H1 (cell line): ENCODE data around the gene GLIS2. TPM values are rescaled to one million over a fixed set of nuclear protein-coding genes. Genes with fewer than 3 reads are reported as not detected.

Experiments
- CBX8 ChIP-seq: fragments of 300-800, 300-1000 bp; sonication (generic); IDR thresholded peaks from 2 replicates; pipeline ENCODE4 v1.7.1; 2016; ENCODE audit warnings: low read depth, low read length, borderline replicate concordance
- CEBPB ChIP-seq: IDR thresholded peaks from 2 replicates; pipeline ENCODE4 v1.6.1; 2012; ENCODE audit warnings: low read depth, low read length
- HDAC2 ChIP-seq, 2 experiments: fragments of 300-600 bp in 1 of 2; sonication (generic) in 1 of 2; IDR thresholded peaks; 2 replicates each; pipeline ENCODE4 v1.6.1; 2011 to 2012; ENCODE audit warnings: low read depth in 2 of 2, low read length in 2 of 2, mild to moderate bottlenecking in 2 of 2, moderate library complexity in 2 of 2, borderline replicate concordance in 1 of 2, inconsistent platforms in 1 of 2
- JUN ChIP-seq: IDR thresholded peaks from 2 replicates; pipeline ENCODE4 v1.6.1; 2011; ENCODE audit warnings: low read depth, mild to moderate bottlenecking, improper control_type of control experiment, low read length
- polyA plus RNA-seq, 7 experiments: library from polyadenylated mRNA; depleted of rRNA in 3 of 7; stranded (reverse) in 5 of 7; unstranded in 2 of 7; fragments of >200 nt in 5 of 7; fragments of 200-250 nt in 2 of 7; gene quantifications; 1 replicate in 5 of 7; 2 replicates in 1 of 7; 4 replicates in 1 of 7; pipeline versions ENCODE4 v1.2.1 to v1.2.3, GENCODE V29; 2011 to 2013; ENCODE audit warnings: missing spikeins in 2 of 7, mixed read lengths in 2 of 7
- total RNA-seq: library from RNA; stranded (reverse); fragmentation: NEBNext Ultra II Directional; extraction: Animal tissue kit (Norgen Biotek cat#: 25700); gene quantifications from 2 replicates; pipeline ENCODE4 v1.2.1, GENCODE V29; 2021
- TF ChIP-seq, protein P1 (sequence below): fragments of 300-600 bp; sonication (generic); IDR thresholded peaks from 2 replicates; pipeline ENCODE4 v1.7.1; 2012; ENCODE audit warnings: low read length, moderate library complexity, mild to moderate bottlenecking, inconsistent platforms; ENCODE audit not compliant: insufficient replicate concordance

Gene GLIS2
- total and polyA plus RNA-seq, 2 of the 8 experiments (the other 6 are each of a cell fraction or from before 2014, with no cell fraction given): 4.3 to 17.4 TPM

GRCh38 chr16:4297480-4297879 lies 18.4 kb upstream of the GLIS2 start (continued):
- TF ChIP-seq, protein P1, sequence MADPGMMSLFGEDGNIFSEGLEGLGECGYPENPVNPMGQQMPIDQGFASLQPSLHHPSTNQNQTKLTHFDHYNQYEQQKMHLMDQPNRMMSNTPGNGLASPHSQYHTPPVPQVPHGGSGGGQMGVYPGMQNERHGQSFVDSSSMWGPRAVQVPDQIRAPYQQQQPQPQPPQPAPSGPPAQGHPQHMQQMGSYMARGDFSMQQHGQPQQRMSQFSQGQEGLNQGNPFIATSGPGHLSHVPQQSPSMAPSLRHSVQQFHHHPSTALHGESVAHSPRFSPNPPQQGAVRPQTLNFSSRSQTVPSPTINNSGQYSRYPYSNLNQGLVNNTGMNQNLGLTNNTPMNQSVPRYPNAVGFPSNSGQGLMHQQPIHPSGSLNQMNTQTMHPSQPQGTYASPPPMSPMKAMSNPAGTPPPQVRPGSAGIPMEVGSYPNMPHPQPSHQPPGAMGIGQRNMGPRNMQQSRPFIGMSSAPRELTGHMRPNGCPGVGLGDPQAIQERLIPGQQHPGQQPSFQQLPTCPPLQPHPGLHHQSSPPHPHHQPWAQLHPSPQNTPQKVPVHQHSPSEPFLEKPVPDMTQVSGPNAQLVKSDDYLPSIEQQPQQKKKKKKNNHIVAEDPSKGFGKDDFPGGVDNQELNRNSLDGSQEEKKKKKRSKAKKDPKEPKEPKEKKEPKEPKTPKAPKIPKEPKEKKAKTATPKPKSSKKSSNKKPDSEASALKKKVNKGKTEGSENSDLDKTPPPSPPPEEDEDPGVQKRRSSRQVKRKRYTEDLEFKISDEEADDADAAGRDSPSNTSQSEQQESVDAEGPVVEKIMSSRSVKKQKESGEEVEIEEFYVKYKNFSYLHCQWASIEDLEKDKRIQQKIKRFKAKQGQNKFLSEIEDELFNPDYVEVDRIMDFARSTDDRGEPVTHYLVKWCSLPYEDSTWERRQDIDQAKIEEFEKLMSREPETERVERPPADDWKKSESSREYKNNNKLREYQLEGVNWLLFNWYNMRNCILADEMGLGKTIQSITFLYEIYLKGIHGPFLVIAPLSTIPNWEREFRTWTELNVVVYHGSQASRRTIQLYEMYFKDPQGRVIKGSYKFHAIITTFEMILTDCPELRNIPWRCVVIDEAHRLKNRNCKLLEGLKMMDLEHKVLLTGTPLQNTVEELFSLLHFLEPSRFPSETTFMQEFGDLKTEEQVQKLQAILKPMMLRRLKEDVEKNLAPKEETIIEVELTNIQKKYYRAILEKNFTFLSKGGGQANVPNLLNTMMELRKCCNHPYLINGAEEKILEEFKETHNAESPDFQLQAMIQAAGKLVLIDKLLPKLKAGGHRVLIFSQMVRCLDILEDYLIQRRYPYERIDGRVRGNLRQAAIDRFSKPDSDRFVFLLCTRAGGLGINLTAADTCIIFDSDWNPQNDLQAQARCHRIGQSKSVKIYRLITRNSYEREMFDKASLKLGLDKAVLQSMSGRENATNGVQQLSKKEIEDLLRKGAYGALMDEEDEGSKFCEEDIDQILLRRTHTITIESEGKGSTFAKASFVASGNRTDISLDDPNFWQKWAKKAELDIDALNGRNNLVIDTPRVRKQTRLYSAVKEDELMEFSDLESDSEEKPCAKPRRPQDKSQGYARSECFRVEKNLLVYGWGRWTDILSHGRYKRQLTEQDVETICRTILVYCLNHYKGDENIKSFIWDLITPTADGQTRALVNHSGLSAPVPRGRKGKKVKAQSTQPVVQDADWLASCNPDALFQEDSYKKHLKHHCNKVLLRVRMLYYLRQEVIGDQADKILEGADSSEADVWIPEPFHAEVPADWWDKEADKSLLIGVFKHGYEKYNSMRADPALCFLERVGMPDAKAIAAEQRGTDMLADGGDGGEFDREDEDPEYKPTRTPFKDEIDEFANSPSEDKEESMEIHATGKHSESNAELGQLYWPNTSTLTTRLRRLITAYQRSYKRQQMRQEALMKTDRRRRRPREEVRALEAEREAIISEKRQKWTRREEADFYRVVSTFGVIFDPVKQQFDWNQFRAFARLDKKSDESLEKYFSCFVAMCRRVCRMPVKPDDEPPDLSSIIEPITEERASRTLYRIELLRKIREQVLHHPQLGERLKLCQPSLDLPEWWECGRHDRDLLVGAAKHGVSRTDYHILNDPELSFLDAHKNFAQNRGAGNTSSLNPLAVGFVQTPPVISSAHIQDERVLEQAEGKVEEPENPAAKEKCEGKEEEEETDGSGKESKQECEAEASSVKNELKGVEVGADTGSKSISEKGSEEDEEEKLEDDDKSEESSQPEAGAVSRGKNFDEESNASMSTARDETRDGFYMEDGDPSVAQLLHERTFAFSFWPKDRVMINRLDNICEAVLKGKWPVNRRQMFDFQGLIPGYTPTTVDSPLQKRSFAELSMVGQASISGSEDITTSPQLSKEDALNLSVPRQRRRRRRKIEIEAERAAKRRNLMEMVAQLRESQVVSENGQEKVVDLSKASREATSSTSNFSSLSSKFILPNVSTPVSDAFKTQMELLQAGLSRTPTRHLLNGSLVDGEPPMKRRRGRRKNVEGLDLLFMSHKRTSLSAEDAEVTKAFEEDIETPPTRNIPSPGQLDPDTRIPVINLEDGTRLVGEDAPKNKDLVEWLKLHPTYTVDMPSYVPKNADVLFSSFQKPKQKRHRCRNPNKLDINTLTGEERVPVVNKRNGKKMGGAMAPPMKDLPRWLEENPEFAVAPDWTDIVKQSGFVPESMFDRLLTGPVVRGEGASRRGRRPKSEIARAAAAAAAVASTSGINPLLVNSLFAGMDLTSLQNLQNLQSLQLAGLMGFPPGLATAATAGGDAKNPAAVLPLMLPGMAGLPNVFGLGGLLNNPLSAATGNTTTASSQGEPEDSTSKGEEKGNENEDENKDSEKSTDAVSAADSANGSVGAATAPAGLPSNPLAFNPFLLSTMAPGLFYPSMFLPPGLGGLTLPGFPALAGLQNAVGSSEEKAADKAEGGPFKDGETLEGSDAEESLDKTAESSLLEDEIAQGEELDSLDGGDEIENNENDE: no peak
- TF ChIP-seq JUN: no peak
- TF ChIP-seq HDAC2 (IDR thresholded peaks at IDR 0.05; ENCODE audit: borderline replicate concordance in 1 of 2, low read depth in 2 of 2, low read length in 2 of 2): no peak
- TF ChIP-seq CEBPB: no peak
- no peak for TF ChIP-seq CBX8
